Sigmoid colon (tissue), 7 donors: ENCODE data around the gene MTM1. TPM values are rescaled to one million over a fixed set of nuclear protein-coding genes. Genes with fewer than 3 reads are reported as not detected.

Experiments
- DNase-seq: peaks from one replicate; pipeline ENCODE4 v3.0.0-alpha.2; 2019
- H3K27ac ChIP-seq, 4 donors: fragments of 200-600 bp; sonication (generic); one replicate each; pipeline ENCODE4 v1.5.1; 2016 to 2019; ENCODE audit warnings: mild to moderate bottlenecking in 1 of 4
- H3K27me3 ChIP-seq, 3 donors: fragments of 200-600 bp; sonication (generic); one replicate each; pipeline ENCODE4 v1.5.1; 2019; ENCODE audit warnings: mild to moderate bottlenecking in 1 of 3
- H3K36me3 ChIP-seq, 4 donors: fragments of 200-600 bp; sonication (generic); one replicate each; pipeline ENCODE4 v1.5.1; 2016 to 2019
- H3K4me1 ChIP-seq, 4 donors: fragments of 200-600 bp; sonication (generic); one replicate each; pipeline ENCODE4 v1.5.1; 2017 to 2019
- H3K4me3 ChIP-seq, 4 donors: fragments of 200-600 bp; sonication (generic); one replicate each; pipeline ENCODE4 v1.5.1; 2017 to 2019; ENCODE audit warnings: mild to moderate bottlenecking in 2 of 4, moderate library complexity in 1 of 4
- H3K9me3 ChIP-seq, 4 donors: fragments of 200-600 bp in 3 of 4; sonication (generic) in 3 of 4; one replicate each; pipeline versions ENCODE4 v1.5.1 to v1.6.1; 2013 to 2019
- EP300 ChIP-seq, 4 donors: sonication (generic); formaldehyde crosslinking; IDR thresholded peaks; one replicate each; pipeline ENCODE4 v1.6.1; 2017; ENCODE audit warnings: antibody characterized with exemption in 4 of 4
- POLR2A ChIP-seq, 2 donors: fragments of 450-650 bp; IDR thresholded peaks; one replicate each; pipeline ENCODE4 v1.6.1; 2016; ENCODE audit warnings: antibody characterized with exemption in 2 of 2, mild to moderate bottlenecking in 2 of 2, moderate library complexity in 2 of 2
- POLR2AphosphoS5 ChIP-seq, 4 donors: sonication (generic); formaldehyde crosslinking; IDR thresholded peaks; one replicate each; pipeline ENCODE4 v1.6.1; 2017; ENCODE audit warnings: antibody characterized with exemption in 4 of 4
- WGBS, 2 donors: extraction: QIAGEN DNeasy Blood & Tissue Kit; methylation state at CpG; one replicate each; pipeline ENCODE4 v1.1.7; 2013; 5-methylcytosine and 5-hydroxymethylcytosine counted together
- intact Hi-C: fragments of 100-400 bp; cut with DNase I; formaldehyde crosslinking; loops from one replicate; pipeline ENCODE4 v1.15.1; 2023
- polyA plus RNA-seq, 3 donors: library from polyadenylated mRNA; stranded (reverse); fragments of 200-250 nt; gene quantifications; one replicate each; pipeline ENCODE4 v1.2.3, GENCODE V29; 2013
- total RNA-seq, 4 donors: library from RNA; depleted of rRNA; stranded (reverse); fragments of >200 nt; gene quantifications; one replicate each; pipeline ENCODE4 v1.1.0, GENCODE V29; 2016
- TF ChIP-seq, protein P1 (sequence below), 4 experiments: fragments of 450-650 bp in 3 of 4; fragments of 200-600 bp in 1 of 4; IDR thresholded peaks; one replicate each; pipeline ENCODE4 v1.5.1; 2016 to 2019; ENCODE audit warnings: antibody characterized with exemption in 4 of 4, mild to moderate bottlenecking in 3 of 4, moderate library complexity in 2 of 4
- donor health status: healthy with polysubstance abuse.
- donor health status: Bipolar disorder and iron deficiency.
- donor health status: healthy.

The MTM1 gene
- total and polyA plus RNA-seq, 7 donors, result 13.1 to 30.1 (median 19.6) TPM

- H3K27ac ChIP-seq, result no peak overlapping the region
- DNase-seq, result no peak
- no peaks in the 10 kb centered on the region for H3K27me3 ChIP-seq
- intact Hi-C loops, result no loop called here
- 4 to 50% methylated on average over 1 of the region's 1 CpG for WGBS, 2 donors
- no peaks in the 10 kb centered on the region for H3K9me3 ChIP-seq
- H3K36me3 ChIP-seq, result no peaks in the 10 kb centered on the region
- H3K4me1 ChIP-seq, result peaks cover 0 to 14% (median 5%) of the 10 kb centered on the region in 4 donors
- TF ChIP-seq, protein P1, sequence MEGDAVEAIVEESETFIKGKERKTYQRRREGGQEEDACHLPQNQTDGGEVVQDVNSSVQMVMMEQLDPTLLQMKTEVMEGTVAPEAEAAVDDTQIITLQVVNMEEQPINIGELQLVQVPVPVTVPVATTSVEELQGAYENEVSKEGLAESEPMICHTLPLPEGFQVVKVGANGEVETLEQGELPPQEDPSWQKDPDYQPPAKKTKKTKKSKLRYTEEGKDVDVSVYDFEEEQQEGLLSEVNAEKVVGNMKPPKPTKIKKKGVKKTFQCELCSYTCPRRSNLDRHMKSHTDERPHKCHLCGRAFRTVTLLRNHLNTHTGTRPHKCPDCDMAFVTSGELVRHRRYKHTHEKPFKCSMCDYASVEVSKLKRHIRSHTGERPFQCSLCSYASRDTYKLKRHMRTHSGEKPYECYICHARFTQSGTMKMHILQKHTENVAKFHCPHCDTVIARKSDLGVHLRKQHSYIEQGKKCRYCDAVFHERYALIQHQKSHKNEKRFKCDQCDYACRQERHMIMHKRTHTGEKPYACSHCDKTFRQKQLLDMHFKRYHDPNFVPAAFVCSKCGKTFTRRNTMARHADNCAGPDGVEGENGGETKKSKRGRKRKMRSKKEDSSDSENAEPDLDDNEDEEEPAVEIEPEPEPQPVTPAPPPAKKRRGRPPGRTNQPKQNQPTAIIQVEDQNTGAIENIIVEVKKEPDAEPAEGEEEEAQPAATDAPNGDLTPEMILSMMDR (IDR thresholded peaks at IDR 0.05), result no peak
- TF ChIP-seq EP300 (IDR thresholded peaks at IDR 0.05) (no peak), POLR2AphosphoS5 (IDR thresholded peaks at IDR 0.05) (no peak), POLR2A (IDR thresholded peaks at IDR 0.05) (no peak)
- H3K4me3 ChIP-seq, result no peak overlapping the region
These were observed 8.8 kb downstream of the MTM1 start for GRCh38 chrX:150577174-150577573.

DNA sequence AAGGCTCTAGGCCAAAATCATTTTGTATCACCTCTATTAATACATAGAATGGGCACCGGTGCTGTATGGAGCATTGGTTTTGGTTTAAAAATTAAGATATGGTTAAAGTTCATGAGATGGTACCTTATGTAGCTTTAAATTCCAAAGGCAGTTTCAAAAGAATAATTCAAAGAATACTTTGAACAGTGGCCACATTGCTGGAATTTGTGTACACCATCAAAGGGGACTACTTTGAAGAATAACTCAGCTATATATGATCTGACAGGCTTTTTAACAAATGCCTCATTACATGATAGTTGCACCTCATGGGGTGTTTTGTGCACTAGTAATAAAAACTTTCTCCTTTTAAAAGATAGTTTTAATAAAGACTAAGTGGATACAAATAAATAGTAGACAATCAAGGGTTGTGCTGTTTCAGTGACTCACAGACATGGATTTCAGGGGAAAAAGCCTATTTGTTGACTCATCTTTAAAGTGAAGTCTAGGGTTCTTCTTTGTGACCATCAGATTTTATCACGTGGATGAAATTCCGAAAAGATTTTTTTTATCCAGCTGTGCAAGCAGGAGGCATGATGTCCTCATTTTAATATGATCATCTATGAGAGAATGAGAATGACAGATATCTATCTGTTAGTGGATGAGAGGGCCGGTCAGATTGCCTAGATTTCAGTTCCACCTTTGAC is 12.8 kb downstream of the MTM1 start:
- intact Hi-C loops, result no loop called here

GRCh38 chrX:150582338-150582948 is 14.0 kb downstream of the MTM1 start:
- Histone ChIP-seq H3K4me3 (no peak overlapping the region), H3K36me3 (no peaks in the 10 kb centered on the region), H3K9me3 (no peaks in the 10 kb centered on the region), H3K4me1 (no peaks in the 10 kb centered on the region), H3K27ac (no peak overlapping the region), H3K27me3 (no peaks in the 10 kb centered on the region)
- intact Hi-C loops, result no loop called here
- no peak for DNase-seq
- no peak for TF ChIP-seq POLR2AphosphoS5 (IDR thresholded peaks at IDR 0.05)
- TF ChIP-seq EP300 (IDR thresholded peaks at IDR 0.05), result no peak
- TF ChIP-seq POLR2A (IDR thresholded peaks at IDR 0.05), result no peak
- TF ChIP-seq, protein P1 (IDR thresholded peaks at IDR 0.05), result no peak

More for the DNA sequence above, 12.8 kb downstream of the MTM1 start:
- H3K36me3 ChIP-seq, result no peaks in the 10 kb centered on the region
- no peak for DNase-seq
- no peak overlapping the region for H3K27ac ChIP-seq
- H3K27me3 ChIP-seq, result no peaks in the 10 kb centered on the region
- 77 to 84% methylated on average over 4 of the region's 4 CpGs for WGBS, 2 donors
- TF ChIP-seq, protein P1 (IDR thresholded peaks at IDR 0.05), result no peak
- TF ChIP-seq POLR2A (IDR thresholded peaks at IDR 0.05) (no peak), POLR2AphosphoS5 (IDR thresholded peaks at IDR 0.05) (no peak), EP300 (IDR thresholded peaks at IDR 0.05) (no peak)
- H3K4me3 ChIP-seq, result no peak overlapping the region
- no peaks in the 10 kb centered on the region for H3K9me3 ChIP-seq
- peaks cover 0 to 2% (median 0%) of the 10 kb centered on the region in 4 donors for H3K4me1 ChIP-seq

DNA sequence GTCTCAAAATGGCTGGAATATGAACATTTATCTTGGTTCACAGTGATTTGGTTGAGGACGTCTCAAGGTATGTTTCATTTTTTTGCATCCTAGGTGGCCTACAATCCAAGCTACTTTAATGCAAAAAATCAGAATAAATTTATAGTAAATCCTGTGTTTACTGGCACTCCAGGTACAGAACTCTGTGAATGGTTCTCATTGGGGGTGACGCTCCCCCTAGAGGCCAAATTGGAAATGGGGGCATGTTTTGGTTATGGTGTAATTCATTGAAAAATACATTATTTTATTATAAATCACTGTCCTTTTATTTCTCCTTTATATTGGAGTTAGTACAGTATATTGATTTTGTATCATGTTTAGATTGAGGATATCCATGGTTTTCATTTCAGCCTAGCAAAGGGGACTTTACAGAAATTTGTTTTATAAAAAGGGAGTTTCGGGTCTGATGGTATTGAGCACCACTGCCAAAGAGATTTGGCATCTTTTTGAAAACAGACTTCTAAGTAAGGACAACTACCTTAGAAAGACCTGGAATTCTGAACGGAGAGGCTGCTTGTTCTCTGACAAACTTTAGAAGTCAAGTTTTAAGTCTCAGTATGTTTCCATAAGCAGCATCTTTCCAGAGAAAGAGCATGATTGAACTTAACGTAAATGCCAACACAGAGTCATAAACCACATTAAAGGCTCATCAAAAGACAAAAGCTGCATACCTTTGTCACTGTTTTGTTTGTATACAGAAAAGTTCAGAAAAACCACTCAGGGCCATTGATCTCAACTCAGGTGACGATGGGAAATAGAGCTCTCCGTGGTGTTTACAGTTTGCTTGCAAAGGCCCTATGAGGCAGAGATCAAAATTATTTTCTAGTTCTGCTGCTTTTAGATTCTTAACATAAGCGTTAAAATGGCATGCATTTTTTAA is 19.4 kb downstream of the MTM1 start:
- no peaks in the 10 kb centered on the region for H3K9me3 ChIP-seq
- no peak for DNase-seq
- no peak overlapping the region for H3K4me3 ChIP-seq
- H3K27ac ChIP-seq, result no peak overlapping the region
- no peaks in the 10 kb centered on the region for H3K27me3 ChIP-seq
- H3K4me1 ChIP-seq, result no peaks in the 10 kb centered on the region
- H3K36me3 ChIP-seq, result no peaks in the 10 kb centered on the region
- intact Hi-C loops, result no loop called here
- 76 to 81% methylated on average over 8 of the region's 8 CpGs for WGBS, 2 donors
- TF ChIP-seq POLR2AphosphoS5 (IDR thresholded peaks at IDR 0.05) (no peak), EP300 (IDR thresholded peaks at IDR 0.05) (no peak), POLR2A (IDR thresholded peaks at IDR 0.05) (no peak)
- TF ChIP-seq, protein P1 (IDR thresholded peaks at IDR 0.05), result peak in 3 of 4 experiments; percentile 26 to 52 (median 39)
